IMR-90 (cell line): Measurements from ENCODE around the gene DVL3. TPM values are rescaled to one million over a fixed set of nuclear protein-coding genes. Genes with fewer than 3 reads are reported as not detected.

Experiments
- ATAC-seq: fragments of 200-7000 bp; cut with Tn5 transposase; 2 replicates; pipeline ENCODE4 v1.9.1; 2020; ENCODE audit warnings: low read depth, mild to moderate bottlenecking, moderate library complexity
- BruUV-seq: library from RNA; stranded (reverse); fragments of 400-500 nt; replicated peaks from 2 replicates; lab custom pipeline; 2021; lab: Mats Ljungman, UMichigan
- CTCF ChIA-PET: fragments of 300-600 bp; formaldehyde crosslinking; extraction: SDS; loops from one replicate; lab custom pipeline; 2021; ENCODE audit warnings: antibody characterized with exemption; lab: Yijun Ruan, JAX
- POLR2A ChIA-PET: fragments of 300-600 bp; sonication (Branson Sonifier 250); formaldehyde crosslinking; loops from one replicate; lab custom pipeline; 2022; ENCODE audit warnings: antibody characterized with exemption; ENCODE audit not compliant: unreplicated experiment; lab: Charles Lee
- DNase-seq: peaks from one replicate; pipeline ENCODE4 v3.0.0; 2013
- H2AFZ ChIP-seq: replicated peaks from 2 replicates; pipeline ENCODE3; 2013; ENCODE audit warnings: low read length, mild to moderate bottlenecking; ENCODE audit not compliant: poor library complexity
- H2AK5ac ChIP-seq: 2 replicates; pipeline ENCODE4 v1.6.1; 2013; ENCODE audit warnings: low read depth, low read length, inconsistent platforms
- H2AK9ac ChIP-seq: replicated peaks from 2 replicates; pipeline ENCODE3; 2013; ENCODE audit warnings: mild to moderate bottlenecking, low read depth, low read length, moderate library complexity; ENCODE audit not compliant: poor library complexity
- H2BK120ac ChIP-seq: 2 replicates; pipeline ENCODE4 v1.6.1; 2013; ENCODE audit warnings: low read depth, low read length, inconsistent platforms
- H2BK15ac ChIP-seq: 3 replicates; pipeline ENCODE4 v1.6.1; 2013; ENCODE audit warnings: low read depth, low read length, inconsistent platforms
- H2BK20ac ChIP-seq: 2 replicates; pipeline ENCODE4 v1.6.1; 2013; ENCODE audit warnings: low read depth, mild to moderate bottlenecking, inconsistent platforms, low read length, moderate library complexity
- H2BK5ac ChIP-seq: 2 replicates; pipeline ENCODE4 v1.6.1; 2013; ENCODE audit warnings: mild to moderate bottlenecking, low read depth, low read length, inconsistent platforms; ENCODE audit not compliant: poor library complexity, severe bottlenecking
- H3K14ac ChIP-seq: replicated peaks from 2 replicates; pipeline ENCODE4 v1.6.1; 2013; ENCODE audit warnings: low read depth, low read length, inconsistent platforms
- H3K18ac ChIP-seq: 2 replicates; pipeline ENCODE4 v1.6.1; 2013; ENCODE audit warnings: low read depth, low read length, control low read depth
- H3K23ac ChIP-seq: 2 replicates; pipeline ENCODE4 v1.6.1; 2013; ENCODE audit warnings: low read depth, low read length, inconsistent platforms
- H3K27ac ChIP-seq: 2 replicates; pipeline ENCODE4 v1.5.1; 2013; ENCODE audit warnings: mild to moderate bottlenecking, control low read depth, low read length; ENCODE audit not compliant: insufficient read depth
- H3K27me3 ChIP-seq: 2 replicates; pipeline ENCODE4 v1.6.1; 2013; ENCODE audit warnings: low read length; ENCODE audit not compliant: control insufficient read depth, insufficient read depth
- H3K36me3 ChIP-seq: 2 replicates; pipeline ENCODE4 v1.6.1; 2013; ENCODE audit warnings: low read length, mixed read lengths; ENCODE audit not compliant: control insufficient read depth, insufficient read depth
- H3K4ac ChIP-seq: 2 replicates; pipeline ENCODE4 v1.6.1; 2013; ENCODE audit warnings: low read depth, low read length, inconsistent platforms
- H3K4me1 ChIP-seq: 2 replicates; pipeline ENCODE4 v1.6.1; 2013; ENCODE audit warnings: low read length, mixed read lengths; ENCODE audit not compliant: control insufficient read depth, insufficient read depth
- H3K4me2 ChIP-seq: 2 replicates; pipeline ENCODE4 v1.6.1; 2013; ENCODE audit warnings: low read depth, mild to moderate bottlenecking, control low read depth, low read length, moderate library complexity
- H3K4me3 ChIP-seq: 2 replicates; pipeline ENCODE4 v1.5.1; 2013; ENCODE audit warnings: low read depth, mild to moderate bottlenecking, control low read depth, low read length, moderate library complexity; ENCODE audit not compliant: insufficient read depth
- H3K56ac ChIP-seq: 2 replicates; pipeline ENCODE4 v1.6.1; 2013; ENCODE audit warnings: low read length, inconsistent platforms; ENCODE audit not compliant: insufficient read depth; ENCODE audit errors: extremely low read depth
- H3K79me1 ChIP-seq, 2 experiments: 2 replicates each; pipeline ENCODE4 v1.6.1; 2013; ENCODE audit warnings: low read length in 2 of 2, inconsistent platforms in 1 of 2, low read depth in 1 of 2
- H3K9ac ChIP-seq: 2 replicates; pipeline ENCODE4 v1.6.1; 2013; ENCODE audit warnings: low read depth, low read length, control low read depth
- H3K9me1 ChIP-seq: 2 replicates; pipeline ENCODE4 v1.6.1; 2013; ENCODE audit warnings: low read length, inconsistent platforms; ENCODE audit not compliant: insufficient read depth
- H3K9me3 ChIP-seq: 2 replicates; pipeline ENCODE4 v1.6.1; 2013; ENCODE audit warnings: low read length; ENCODE audit not compliant: control insufficient read depth, insufficient read depth
- H4K20me1 ChIP-seq: 2 replicates; pipeline ENCODE4 v1.6.1; 2013; ENCODE audit warnings: low read length, inconsistent platforms; ENCODE audit not compliant: insufficient read depth
- H4K5ac ChIP-seq: 2 replicates; pipeline ENCODE4 v1.6.1; 2013; ENCODE audit warnings: mild to moderate bottlenecking, low read depth, low read length, control low read depth
- H4K8ac ChIP-seq, 2 experiments: 2 replicates each; pipeline ENCODE4 v1.6.1; 2013; ENCODE audit warnings: low read depth in 2 of 2, low read length in 2 of 2, control low read depth in 1 of 2, inconsistent platforms in 1 of 2
- H4K91ac ChIP-seq: 2 replicates; pipeline ENCODE4 v1.6.1; 2013; ENCODE audit warnings: low read depth, low read length, inconsistent platforms; ENCODE audit not compliant: insufficient read depth
- BHLHE40 ChIP-seq: fragments of 150-350 bp; IDR thresholded peaks from 2 replicates; pipeline ENCODE4 v1.6.1; 2016; ENCODE audit warnings: mild to moderate bottlenecking, low read depth, low read length
- CEBPB ChIP-seq: IDR thresholded peaks from 2 replicates; pipeline ENCODE4 v1.6.1; 2012; ENCODE audit warnings: low read depth, low read length, improper control_type of control experiment
- CHD1 ChIP-seq: IDR thresholded peaks from 2 replicates; pipeline ENCODE4 v1.6.1; 2012; ENCODE audit warnings: low read depth, low read length, improper control_type of control experiment
- CTCF ChIP-seq: conservative IDR thresholded peaks from 2 replicates; pipeline ENCODE4 v1.5.1; 2012; ENCODE audit warnings: mild to moderate bottlenecking, low read depth, low read length, improper control_type of control experiment
- ELK1 ChIP-seq: fragments of 150-350 bp; IDR thresholded peaks from 2 replicates; pipeline ENCODE4 v1.6.1; 2016; ENCODE audit warnings: low read depth, mild to moderate bottlenecking, low read length, moderate library complexity, borderline replicate concordance
- FOS ChIP-seq: fragments of 150-350 bp; IDR thresholded peaks from 2 replicates; pipeline ENCODE4 v1.6.1; 2016; ENCODE audit warnings: low read depth, low read length
- MAFK ChIP-seq: IDR thresholded peaks from 2 replicates; pipeline ENCODE4 v1.6.1; 2012; ENCODE audit warnings: low read depth, low read length, improper control_type of control experiment
- MAZ ChIP-seq: IDR thresholded peaks from 2 replicates; pipeline ENCODE4 v1.6.1; 2012; ENCODE audit warnings: low read depth, mild to moderate bottlenecking, low read length, improper control_type of control experiment, moderate library complexity, borderline replicate concordance
- MXI1 ChIP-seq: IDR thresholded peaks from 2 replicates; pipeline ENCODE4 v1.6.1; 2012; ENCODE audit warnings: low read depth, mild to moderate bottlenecking, low read length, moderate library complexity, borderline replicate concordance
- NFE2L2 ChIP-seq: fragments of 150-350 bp; IDR thresholded peaks from 2 replicates; pipeline ENCODE4 v1.6.1; 2016; ENCODE audit warnings: low read depth, mild to moderate bottlenecking, low read length
- POLR2A ChIP-seq: IDR thresholded peaks from 2 replicates; pipeline ENCODE4 v1.6.1; 2012; ENCODE audit warnings: mild to moderate bottlenecking, low read depth, low read length
- RAD21 ChIP-seq: IDR thresholded peaks from 2 replicates; pipeline ENCODE4 v1.6.1; 2012; ENCODE audit warnings: low read length, improper control_type of control experiment
- RCOR1 ChIP-seq: IDR thresholded peaks from 2 replicates; pipeline ENCODE4 v1.6.1; 2012; ENCODE audit warnings: mild to moderate bottlenecking, low read length, improper control_type of control experiment; ENCODE audit not compliant: insufficient replicate concordance
- RFX5 ChIP-seq: IDR thresholded peaks from 2 replicates; pipeline ENCODE4 v1.8.0; 2012; ENCODE audit warnings: low read depth, mild to moderate bottlenecking, low read length, moderate library complexity
- SMC3 ChIP-seq: fragments of 150-350 bp; IDR thresholded peaks from 2 replicates; pipeline ENCODE4 v1.6.1; 2016; ENCODE audit warnings: low read depth, mild to moderate bottlenecking, antibody characterized with exemption, low read length, moderate library complexity
- USF2 ChIP-seq: fragments of 150-350 bp; IDR thresholded peaks from 2 replicates; pipeline ENCODE4 v1.6.1; 2017; ENCODE audit warnings: mild to moderate bottlenecking, antibody characterized with exemption, low read length, low read depth
- WGBS, 2 experiments: methylation state at CpG; one replicate each; pipeline versions ENCODE4 v1.1.5 to v1.1.7; 2013; ENCODE audit warnings: missing lambda C conversion rate in 2 of 2; ENCODE audit not compliant: insufficient read length in 1 of 2; ENCODE audit errors: extremely low coverage in 2 of 2; 5-methylcytosine and 5-hydroxymethylcytosine counted together
- dilution Hi-C: fragments of 300-500 bp; cut with HindIII; formaldehyde crosslinking; loops from one replicate; pipeline ENCODE4 v1.14.3; 2018; ENCODE audit warnings: low sequenced_read_pairs; ENCODE audit not compliant: unreplicated experiment
- in situ Hi-C: fragments of 300-500 bp; cut with MboI; formaldehyde crosslinking; loops from 3 replicates; pipeline ENCODE4 v1.14.3; 2019; ENCODE audit warnings: low sequenced_read_pairs, inconsistent platforms, mixed read lengths
- intact Hi-C: fragments of 100-400 bp; cut with micrococcal nuclease; formaldehyde crosslinking; loops from 2 replicates; pipeline ENCODE4 v1.10.0; 2022
- polyA plus RNA-seq, 3 experiments: library from polyadenylated mRNA; depleted of rRNA; stranded (reverse); fragments of >200 nt; gene quantifications; 2 replicates each; pipeline ENCODE4 v1.2.3, GENCODE V29; 2012; ENCODE audit warnings: low replicate concordance in 1 of 3
- total RNA-seq: library from RNA; depleted of rRNA; stranded (reverse); fragments of >200 nt; gene quantifications from 2 replicates; pipeline ENCODE4 v1.2.3, GENCODE V29; 2012

Gene DVL3
- total and polyA plus RNA-seq, 2 of the 4 experiments (the other 2 are of a cell fraction) = 23.3 to 40.4 TPM

DNA sequence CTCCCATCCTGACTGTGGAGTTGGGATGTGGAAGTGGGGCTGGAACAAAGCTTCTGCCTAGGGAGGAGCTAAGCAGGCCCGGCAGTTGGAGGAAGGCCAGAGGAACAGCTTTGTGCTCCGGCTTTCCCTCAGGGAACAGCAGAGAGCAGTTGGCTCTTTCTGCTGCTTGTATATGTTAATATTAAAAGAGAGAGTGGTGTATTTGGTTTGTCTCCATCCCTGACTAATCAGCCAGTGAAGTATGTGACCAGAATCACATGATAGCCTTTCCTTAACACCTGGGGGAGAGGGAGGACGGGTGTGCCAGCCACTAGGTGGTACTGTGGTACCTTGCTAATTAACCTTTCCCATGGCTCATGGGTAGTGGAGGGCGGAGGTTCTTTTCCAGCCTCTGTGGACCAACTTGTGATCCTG, 10.1 kb upstream of the DVL3 start:
- peaks cover 15 to 22% of the 10 kb centered on the region in 2 experiments for H3K79me1 ChIP-seq
- ChIA-PET POLR2A (no interaction called here), CTCF (no interaction called here)
- TF ChIP-seq CHD1 (no peak), RAD21 (peak; percentile 63), MAZ (no peak), RCOR1 (no peak), USF2 (peak; percentile 19; the same call in 1 of the 2 replicates), FOS (no peak), ELK1 (no peak), SMC3 (peak; percentile 37; the same call in 1 of the 2 replicates), CEBPB (no peak), RFX5 (no peak), NFE2L2 (no peak), BHLHE40 (no peak), MAFK (no peak), CTCF (peak; percentile 53), MXI1 (no peak), POLR2A (no peak)
- no TSS peak for BruUV-seq
- no peak overlapping the region for H3K4me3 ChIP-seq
- H3K18ac ChIP-seq = no peak overlapping the region
- peaks cover 18% of the 10 kb centered on the region for H4K20me1 ChIP-seq
- no peak overlapping the region for H4K91ac ChIP-seq
- no peak overlapping the region for H4K5ac ChIP-seq
- no peaks in the 10 kb centered on the region for H3K9me3 ChIP-seq
- dilution Hi-C loops (no loop called here), intact Hi-C loops (loop anchor here (1.0 to 5.0 kb wide), 2 partner anchors 107 to 144 kb away; no protein-coding TSS in a partner anchor), in situ Hi-C loops (no loop called here)
- no peak overlapping the region for H3K9ac ChIP-seq
- no peaks in the 10 kb centered on the region for H3K27me3 ChIP-seq
- 0 out of 2 replicates have a peak, but pooled peaks cover 2% of the 10 kb centered on the region for H3K4me1 ChIP-seq
- no peak overlapping the region for H3K14ac ChIP-seq
- H2BK5ac ChIP-seq = no peak overlapping the region
- peak overlapping the region; percentile 37 for H2AFZ ChIP-seq
- H3K23ac ChIP-seq = 0 out of 2 replicates have a peak overlapping the region, but pooled peaks have one; percentile 12
- H2BK15ac ChIP-seq = no peak overlapping the region
- ATAC-seq (peak; percentile 86), DNase-seq (peak; percentile 61)
- no peak overlapping the region for H3K4ac ChIP-seq
- H3K27ac ChIP-seq = no peak overlapping the region; the same call in 1 of the 2 replicates
- no peak overlapping the region for H2BK20ac ChIP-seq
- no peaks in the 10 kb centered on the region; the same call in 1 of the 2 replicates for H3K9me1 ChIP-seq
- peaks cover 45% of the 10 kb centered on the region for H3K36me3 ChIP-seq
- no peak overlapping the region for H3K56ac ChIP-seq
- H2AK5ac ChIP-seq = no peak overlapping the region
- no peak overlapping the region for H2BK120ac ChIP-seq
- no peak overlapping the region for H3K4me2 ChIP-seq
- 6% methylated on average over 2 of the region's 4 CpGs; no CpG with 5 or more reads in 1 of the 2 experiments for WGBS, 2 experiments
- no peak overlapping the region for H4K8ac ChIP-seq
- H2AK9ac ChIP-seq = peak overlapping the region; percentile 37
